PFSK-1 (cell line): Measurements from ENCODE around the gene RASGRF2.

Experiments used
- FOXP2 ChIP-seq: optimal IDR thresholded peaks from 2 replicates; pipeline ENCODE3; 2011; ENCODE audit warnings: borderline replicate concordance, control low read depth, inconsistent platforms; ENCODE audit not compliant: insufficient read depth; ENCODE audit errors: extremely low read length, extremely low read depth
- POLR2AphosphoS5 ChIP-seq: IDR thresholded peaks from 2 replicates; pipeline ENCODE4 v1.6.1; 2012; ENCODE audit warnings: low read depth, mild to moderate bottlenecking, control low read depth, low read length, moderate library complexity
- SIN3A ChIP-seq: IDR thresholded peaks from 2 replicates; pipeline ENCODE4 v1.6.1; 2012; ENCODE audit warnings: mild to moderate bottlenecking, low read length, moderate library complexity, borderline replicate concordance; ENCODE audit not compliant: insufficient read depth
- TAF1 ChIP-seq: IDR thresholded peaks from 2 replicates; pipeline ENCODE4 v1.6.1; 2012; ENCODE audit warnings: low read length, control low read depth, borderline replicate concordance; ENCODE audit not compliant: insufficient read depth
- TF ChIP-seq, protein P1 (sequence below), 2 experiments: IDR thresholded peaks; 2 replicates each; pipeline versions ENCODE4 v1.6.1 to v1.8.0; 2011 to 2012; ENCODE audit warnings: low read depth in 2 of 2, low read length in 2 of 2, control low read depth in 1 of 2, inconsistent platforms in 1 of 2, mild to moderate bottlenecking in 1 of 2, moderate library complexity in 1 of 2; ENCODE audit not compliant: insufficient read depth in 1 of 2

The RASGRF2 gene

DNA sequence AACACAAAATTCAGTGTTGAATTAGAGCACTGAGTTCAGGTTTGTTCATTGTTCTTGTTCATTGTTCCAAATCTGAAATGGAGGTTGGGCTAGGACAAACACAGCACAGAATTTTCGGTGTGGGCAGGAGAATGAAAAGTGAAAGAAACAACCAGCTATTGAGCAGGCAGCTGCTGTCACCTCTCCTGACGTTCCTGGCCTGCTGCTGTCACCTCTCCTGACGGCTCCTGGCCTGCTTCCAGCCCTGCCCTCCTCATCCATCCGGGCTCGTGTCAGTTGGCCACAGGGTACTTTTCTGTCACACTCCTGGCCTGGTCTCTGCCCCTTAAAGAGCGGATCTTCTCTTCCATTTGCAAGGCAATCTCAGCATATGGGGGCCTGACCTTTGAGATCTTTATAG lies 227.7 kb downstream of the RASGRF2 start:
- TF ChIP-seq FOXP2 (no peak), POLR2AphosphoS5 (no peak), SIN3A (no peak), TAF1 (no peak)
- TF ChIP-seq, protein P1, sequence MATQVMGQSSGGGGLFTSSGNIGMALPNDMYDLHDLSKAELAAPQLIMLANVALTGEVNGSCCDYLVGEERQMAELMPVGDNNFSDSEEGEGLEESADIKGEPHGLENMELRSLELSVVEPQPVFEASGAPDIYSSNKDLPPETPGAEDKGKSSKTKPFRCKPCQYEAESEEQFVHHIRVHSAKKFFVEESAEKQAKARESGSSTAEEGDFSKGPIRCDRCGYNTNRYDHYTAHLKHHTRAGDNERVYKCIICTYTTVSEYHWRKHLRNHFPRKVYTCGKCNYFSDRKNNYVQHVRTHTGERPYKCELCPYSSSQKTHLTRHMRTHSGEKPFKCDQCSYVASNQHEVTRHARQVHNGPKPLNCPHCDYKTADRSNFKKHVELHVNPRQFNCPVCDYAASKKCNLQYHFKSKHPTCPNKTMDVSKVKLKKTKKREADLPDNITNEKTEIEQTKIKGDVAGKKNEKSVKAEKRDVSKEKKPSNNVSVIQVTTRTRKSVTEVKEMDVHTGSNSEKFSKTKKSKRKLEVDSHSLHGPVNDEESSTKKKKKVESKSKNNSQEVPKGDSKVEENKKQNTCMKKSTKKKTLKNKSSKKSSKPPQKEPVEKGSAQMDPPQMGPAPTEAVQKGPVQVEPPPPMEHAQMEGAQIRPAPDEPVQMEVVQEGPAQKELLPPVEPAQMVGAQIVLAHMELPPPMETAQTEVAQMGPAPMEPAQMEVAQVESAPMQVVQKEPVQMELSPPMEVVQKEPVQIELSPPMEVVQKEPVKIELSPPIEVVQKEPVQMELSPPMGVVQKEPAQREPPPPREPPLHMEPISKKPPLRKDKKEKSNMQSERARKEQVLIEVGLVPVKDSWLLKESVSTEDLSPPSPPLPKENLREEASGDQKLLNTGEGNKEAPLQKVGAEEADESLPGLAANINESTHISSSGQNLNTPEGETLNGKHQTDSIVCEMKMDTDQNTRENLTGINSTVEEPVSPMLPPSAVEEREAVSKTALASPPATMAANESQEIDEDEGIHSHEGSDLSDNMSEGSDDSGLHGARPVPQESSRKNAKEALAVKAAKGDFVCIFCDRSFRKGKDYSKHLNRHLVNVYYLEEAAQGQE (IDR thresholded peaks at IDR 0.05; ENCODE audit: insufficient read depth in 1 of 2, low read depth in 2 of 2, low read length in 2 of 2), result no peak

DNA sequence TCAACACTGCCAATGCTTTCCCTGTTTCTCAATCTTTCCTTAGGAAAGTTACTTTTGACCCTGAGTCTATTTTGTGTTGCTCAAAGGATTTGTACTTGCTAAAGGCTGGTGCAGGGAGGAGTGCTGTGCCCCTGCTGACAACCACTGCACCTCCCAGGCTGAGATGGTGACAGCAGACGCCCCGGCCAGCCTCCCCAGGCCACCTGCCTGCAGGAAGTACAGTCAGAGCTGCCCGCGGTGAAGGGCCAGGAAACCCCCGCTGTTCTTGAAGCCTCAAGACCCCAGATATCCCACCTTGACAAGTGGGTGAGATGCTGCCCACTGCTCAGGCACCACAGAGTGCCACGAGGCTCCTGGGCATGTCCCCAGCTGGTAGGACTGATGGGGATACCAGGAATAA lies 228.8 kb downstream of the RASGRF2 start:
- TF ChIP-seq, protein P1 (IDR thresholded peaks at IDR 0.05; ENCODE audit: insufficient read depth in 1 of 2, low read depth in 2 of 2, low read length in 2 of 2), result no peak
- no peak for TF ChIP-seq FOXP2
- no peak for TF ChIP-seq SIN3A
- TF ChIP-seq POLR2AphosphoS5, result no peak
- TF ChIP-seq TAF1, result no peak

DNA sequence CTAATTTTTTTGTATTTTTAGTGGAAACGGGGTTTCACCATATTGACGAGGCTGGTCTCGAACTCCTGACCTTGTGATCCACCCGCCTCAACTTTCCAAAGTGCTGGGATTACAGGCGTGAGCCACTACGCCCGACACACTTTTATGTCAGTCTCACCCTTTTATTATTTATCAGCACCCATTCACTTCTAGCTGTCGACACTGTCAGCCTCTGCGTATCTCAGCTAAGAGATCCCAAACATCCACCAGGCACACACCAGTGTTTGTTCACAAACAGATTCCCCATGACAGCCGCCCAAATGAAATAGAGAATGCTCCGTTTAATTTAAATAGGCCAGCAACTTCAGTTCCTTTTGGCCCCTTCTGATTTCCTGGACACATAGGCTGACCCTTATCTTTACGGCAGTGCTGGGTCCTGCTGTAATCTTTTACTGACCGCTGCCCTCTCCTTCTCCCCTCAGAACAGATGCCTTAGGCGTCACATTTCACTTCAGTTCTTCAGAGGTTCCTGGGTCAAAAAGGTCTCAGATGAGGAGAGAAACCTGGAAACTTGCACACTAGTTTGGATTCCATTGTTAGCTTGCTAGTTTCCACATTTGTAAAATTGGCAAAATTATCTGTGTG lies 229.8 kb downstream of the RASGRF2 start:
- no peak for TF ChIP-seq FOXP2
- no peak for TF ChIP-seq POLR2AphosphoS5
- TF ChIP-seq TAF1, result no peak
- TF ChIP-seq, protein P1 (IDR thresholded peaks at IDR 0.05; ENCODE audit: insufficient read depth in 1 of 2, low read depth in 2 of 2, low read length in 2 of 2), result no peak
- no peak for TF ChIP-seq SIN3A

DNA sequence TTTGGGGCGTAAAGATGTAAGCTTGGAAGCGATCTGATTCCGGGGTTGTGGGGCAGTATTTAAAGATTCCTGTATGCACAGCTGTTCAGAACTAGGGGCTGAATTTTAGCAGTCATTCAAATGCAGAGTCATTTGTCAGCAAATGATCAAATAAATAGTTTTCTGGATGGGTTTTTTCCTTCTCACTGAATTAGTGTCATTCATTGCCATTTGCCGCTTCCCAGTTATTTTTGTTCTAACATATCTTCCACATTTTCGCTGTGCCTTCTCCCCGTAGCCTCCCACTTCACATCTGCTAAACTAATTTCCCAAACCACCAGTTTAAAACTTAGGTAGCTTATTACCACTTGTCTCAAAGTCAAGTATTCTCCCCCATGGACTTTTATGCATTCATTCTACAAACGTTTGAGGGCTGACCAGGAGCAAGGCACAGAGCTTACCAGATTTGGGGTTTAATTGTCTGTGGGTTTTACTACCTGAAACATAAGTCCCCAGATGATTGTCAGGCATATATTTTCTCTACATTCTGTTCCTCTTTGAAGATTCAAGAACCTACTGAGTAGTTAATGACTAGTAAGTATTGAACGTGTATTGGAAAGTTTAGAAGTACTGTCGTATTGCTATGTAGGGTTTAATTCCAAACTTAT lies 231.7 kb downstream of the RASGRF2 start:
- TF ChIP-seq, protein P1 (IDR thresholded peaks at IDR 0.05; ENCODE audit: insufficient read depth in 1 of 2, low read depth in 2 of 2, low read length in 2 of 2), result no peak
- TF ChIP-seq TAF1 (no peak), SIN3A (no peak), FOXP2 (no peak), POLR2AphosphoS5 (no peak)
